K562 (cell line): ENCODE measurements around the gene SLC38A2. TPM values are rescaled to one million over a fixed set of nuclear protein-coding genes. Genes with fewer than 3 reads are reported as not detected.
A peak's percentile ranks its signal among the peaks of the same experiment; 100 is the strongest.

Experiments used
- CBFA2T3 ChIP-seq: fragments of 450-650 bp; IDR thresholded peaks from 2 replicates; pipeline ENCODE4 v1.6.1; 2017
- ELF2 ChIP-seq: fragments of 250-450 bp; sonication (Bioruptor Pico); IDR thresholded peaks from 2 replicates; pipeline ENCODE4 v1.5.0; 2021; ENCODE audit warnings: mild to moderate bottlenecking
- FIP1L1 ChIP-seq: fragments of 200-400 bp; formaldehyde crosslinking; IDR thresholded peaks from 2 replicates; pipeline ENCODE4 v1.6.1; 2018; ENCODE audit warnings: mild to moderate bottlenecking, low read depth, low read length; ENCODE audit not compliant: poor library complexity, severe bottlenecking
- FOXA1 ChIP-seq: fragments of 450-650 bp; IDR thresholded peaks from 2 replicates; pipeline ENCODE4 v1.6.1; 2016; ENCODE audit warnings: mild to moderate bottlenecking, borderline replicate concordance
- HDGF ChIP-seq: fragments of 450-650 bp; IDR thresholded peaks from 2 replicates; pipeline ENCODE4 v1.6.1; 2016
- HLTF ChIP-seq: fragments of 450-650 bp; IDR thresholded peaks from 2 replicates; pipeline ENCODE4 v1.6.1; 2016
- MECOM ChIP-seq: fragments of 250-450 bp; sonication (Bioruptor Pico); IDR thresholded peaks from 2 replicates; pipeline ENCODE4 v1.8.0; 2022; ENCODE audit warnings: inconsistent platforms
- MTA3 ChIP-seq: fragments of 450-650 bp; formaldehyde crosslinking; IDR thresholded peaks from 2 replicates; pipeline ENCODE4 v1.6.1; 2017; ENCODE audit warnings: mild to moderate bottlenecking, borderline replicate concordance
- RFX7 ChIP-seq: fragments of 250-450 bp; sonication (Bioruptor Pico); IDR thresholded peaks from 2 replicates; pipeline ENCODE4 v1.5.1; 2021; ENCODE audit warnings: mild to moderate bottlenecking
- SMARCB1 ChIP-seq: IDR thresholded peaks from 2 replicates; pipeline ENCODE4 v1.6.1; 2011; ENCODE audit warnings: improper control_type of control experiment, low read depth; ENCODE audit not compliant: insufficient read length
- TEAD2 ChIP-seq: fragments of 450-650 bp; IDR thresholded peaks from 2 replicates; pipeline ENCODE4 v1.6.1; 2016; ENCODE audit warnings: missing genetic modification characterization, control low read depth, missing compliant biosample characterization
- TOE1 ChIP-seq, 2 experiments: fragments of 450-650 bp in 1 of 2; sonication (generic) in 1 of 2; formaldehyde crosslinking in 1 of 2; IDR thresholded peaks; 2 replicates each; pipeline versions ENCODE4 v1.7.1 to v1.8.0; 2016 to 2022; ENCODE audit warnings: borderline replicate concordance in 2 of 2, mild to moderate bottlenecking in 2 of 2, antibody characterized with exemption in 1 of 2, inconsistent platforms in 1 of 2, low read depth in 1 of 2, missing genetic modification reagents in 1 of 2, moderate library complexity in 1 of 2
- ZNF75A ChIP-seq: fragments of 450-650 bp; formaldehyde crosslinking; IDR thresholded peaks from 2 replicates; pipeline ENCODE4 v1.4.0; 2020; ENCODE audit warnings: mild to moderate bottlenecking
- ZNF780A ChIP-seq: fragments of 250-450 bp; sonication (Bioruptor Pico); IDR thresholded peaks from 2 replicates; pipeline ENCODE4 v1.5.0; 2021; ENCODE audit warnings: mild to moderate bottlenecking
- polyA plus RNA-seq, 8 experiments: library from polyadenylated mRNA; depleted of rRNA in 4 of 8; stranded (reverse) in 5 of 8; unstranded in 3 of 8; fragments of >200 nt; fragmentation: Nextera tagmentation in 2 of 8; fragmentation: Illumina TruSeq in 1 of 8; extraction: Ambion mirVana in 2 of 8; extraction: Trizol in 1 of 8; gene quantifications; 2 replicates each; pipeline versions ENCODE4 v1.2.1 to v1.2.3, GENCODE V29; 2011 to 2014; ENCODE audit warnings: inconsistent platforms in 1 of 8, missing spikeins in 1 of 8
- total RNA-seq, 7 experiments: library from RNA; depleted of rRNA in 6 of 7; stranded (reverse); fragments of >200 nt in 6 of 7; fragmentation: Illumina TruSeq in 2 of 7; extraction: Trizol in 2 of 7; gene quantifications; 2 replicates each; pipeline versions ENCODE4 v1.2.1 to v1.2.3, GENCODE V29; 2011 to 2021; ENCODE audit warnings: low replicate concordance in 1 of 7
- TF ChIP-seq, protein P1 (sequence below): sonication (generic); formaldehyde crosslinking; IDR thresholded peaks from 2 replicates; pipeline ENCODE4 v1.8.0; 2023; ENCODE audit warnings: missing genetic modification reagents, mild to moderate bottlenecking, borderline replicate concordance
- TF ChIP-seq, protein P2 (sequence below): IDR thresholded peaks from 2 replicates; pipeline ENCODE4 v1.6.1; 2011; ENCODE audit not compliant: insufficient read length; ENCODE audit errors: extremely low read depth
- TF ChIP-seq, protein P3 (sequence below): fragments of 450-650 bp; IDR thresholded peaks from 2 replicates; pipeline ENCODE4 v1.6.1; 2016; ENCODE audit warnings: antibody characterized with exemption
- TF ChIP-seq, protein P4 (sequence below): fragments of 250-450 bp; sonication (Bioruptor Pico); IDR thresholded peaks from 2 replicates; pipeline ENCODE4 v1.8.0; 2021; ENCODE audit warnings: moderate library complexity, mild to moderate bottlenecking, inconsistent platforms

Gene SLC38A2
- total and polyA plus RNA-seq, 9 of the 15 experiments (the other 6 are each of a cell fraction or from before 2014, with no cell fraction given) = 98.7 to 292 (median 143) TPM

DNA sequence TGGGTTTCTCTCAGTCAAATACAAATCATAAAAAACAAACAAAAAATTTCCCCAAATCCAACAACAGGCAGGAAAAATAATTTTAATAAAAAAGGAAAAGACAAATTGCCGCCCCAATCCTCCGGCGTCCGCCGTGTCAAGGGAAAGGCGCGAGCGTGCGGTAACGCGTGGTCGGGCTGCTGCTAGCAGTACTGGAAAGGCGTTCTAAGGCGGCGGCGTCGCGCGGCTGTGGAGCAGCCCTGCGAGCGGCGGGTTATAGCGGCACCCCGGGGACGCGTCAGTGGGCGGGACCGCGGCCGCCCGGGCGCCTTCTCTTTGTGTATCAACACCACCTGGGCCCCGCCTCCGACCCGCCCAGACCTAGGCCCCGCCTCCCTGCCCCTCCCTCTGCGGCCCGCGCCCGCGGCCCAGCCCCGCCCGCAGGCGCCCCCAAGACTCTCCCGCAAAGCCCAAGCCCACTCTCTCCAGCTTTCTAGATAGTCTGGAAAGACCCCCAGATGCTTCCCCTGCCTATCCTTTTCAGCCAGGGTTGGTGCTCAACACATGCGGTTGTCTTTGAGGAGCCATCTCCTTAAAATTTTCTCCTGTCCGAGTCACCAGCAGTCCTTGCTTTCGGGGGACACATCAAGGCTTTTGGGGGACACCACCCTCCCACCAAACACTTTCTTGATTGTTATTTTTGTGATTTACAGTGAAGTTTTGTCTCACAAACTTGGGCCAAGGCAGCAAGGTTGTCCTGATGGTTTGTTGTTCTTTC, at the start of gene SLC38A2 (continued):
- TF ChIP-seq, protein P1, sequence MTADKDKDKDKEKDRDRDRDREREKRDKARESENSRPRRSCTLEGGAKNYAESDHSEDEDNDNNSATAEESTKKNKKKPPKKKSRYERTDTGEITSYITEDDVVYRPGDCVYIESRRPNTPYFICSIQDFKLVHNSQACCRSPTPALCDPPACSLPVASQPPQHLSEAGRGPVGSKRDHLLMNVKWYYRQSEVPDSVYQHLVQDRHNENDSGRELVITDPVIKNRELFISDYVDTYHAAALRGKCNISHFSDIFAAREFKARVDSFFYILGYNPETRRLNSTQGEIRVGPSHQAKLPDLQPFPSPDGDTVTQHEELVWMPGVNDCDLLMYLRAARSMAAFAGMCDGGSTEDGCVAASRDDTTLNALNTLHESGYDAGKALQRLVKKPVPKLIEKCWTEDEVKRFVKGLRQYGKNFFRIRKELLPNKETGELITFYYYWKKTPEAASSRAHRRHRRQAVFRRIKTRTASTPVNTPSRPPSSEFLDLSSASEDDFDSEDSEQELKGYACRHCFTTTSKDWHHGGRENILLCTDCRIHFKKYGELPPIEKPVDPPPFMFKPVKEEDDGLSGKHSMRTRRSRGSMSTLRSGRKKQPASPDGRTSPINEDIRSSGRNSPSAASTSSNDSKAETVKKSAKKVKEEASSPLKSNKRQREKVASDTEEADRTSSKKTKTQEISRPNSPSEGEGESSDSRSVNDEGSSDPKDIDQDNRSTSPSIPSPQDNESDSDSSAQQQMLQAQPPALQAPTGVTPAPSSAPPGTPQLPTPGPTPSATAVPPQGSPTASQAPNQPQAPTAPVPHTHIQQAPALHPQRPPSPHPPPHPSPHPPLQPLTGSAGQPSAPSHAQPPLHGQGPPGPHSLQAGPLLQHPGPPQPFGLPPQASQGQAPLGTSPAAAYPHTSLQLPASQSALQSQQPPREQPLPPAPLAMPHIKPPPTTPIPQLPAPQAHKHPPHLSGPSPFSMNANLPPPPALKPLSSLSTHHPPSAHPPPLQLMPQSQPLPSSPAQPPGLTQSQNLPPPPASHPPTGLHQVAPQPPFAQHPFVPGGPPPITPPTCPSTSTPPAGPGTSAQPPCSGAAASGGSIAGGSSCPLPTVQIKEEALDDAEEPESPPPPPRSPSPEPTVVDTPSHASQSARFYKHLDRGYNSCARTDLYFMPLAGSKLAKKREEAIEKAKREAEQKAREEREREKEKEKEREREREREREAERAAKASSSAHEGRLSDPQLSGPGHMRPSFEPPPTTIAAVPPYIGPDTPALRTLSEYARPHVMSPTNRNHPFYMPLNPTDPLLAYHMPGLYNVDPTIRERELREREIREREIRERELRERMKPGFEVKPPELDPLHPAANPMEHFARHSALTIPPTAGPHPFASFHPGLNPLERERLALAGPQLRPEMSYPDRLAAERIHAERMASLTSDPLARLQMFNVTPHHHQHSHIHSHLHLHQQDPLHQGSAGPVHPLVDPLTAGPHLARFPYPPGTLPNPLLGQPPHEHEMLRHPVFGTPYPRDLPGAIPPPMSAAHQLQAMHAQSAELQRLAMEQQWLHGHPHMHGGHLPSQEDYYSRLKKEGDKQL (CRISPR knock-in tag) = no peak
- TF ChIP-seq MECOM (CRISPR knock-in tag) = no peak
- TF ChIP-seq CBFA2T3 = 0 out of 2 replicates have a peak, but pooled peaks have one; percentile 16
- 0 out of 2 replicates have a peak, but pooled peaks have one; percentile 75 for TF ChIP-seq HLTF
- TF ChIP-seq ZNF780A (CRISPR knock-in tag) = no peak
- TF ChIP-seq TEAD2 (tag) = no peak
- no peak for TF ChIP-seq HDGF
- TF ChIP-seq ELF2 (CRISPR knock-in tag) = no peak
- TF ChIP-seq FOXA1 = no peak
- no peak for TF ChIP-seq ZNF75A
- TF ChIP-seq, protein P2, sequence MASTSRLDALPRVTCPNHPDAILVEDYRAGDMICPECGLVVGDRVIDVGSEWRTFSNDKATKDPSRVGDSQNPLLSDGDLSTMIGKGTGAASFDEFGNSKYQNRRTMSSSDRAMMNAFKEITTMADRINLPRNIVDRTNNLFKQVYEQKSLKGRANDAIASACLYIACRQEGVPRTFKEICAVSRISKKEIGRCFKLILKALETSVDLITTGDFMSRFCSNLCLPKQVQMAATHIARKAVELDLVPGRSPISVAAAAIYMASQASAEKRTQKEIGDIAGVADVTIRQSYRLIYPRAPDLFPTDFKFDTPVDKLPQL = peak; percentile 55
- peak; percentile 79 for TF ChIP-seq MTA3
- no peak for TF ChIP-seq RFX7 (CRISPR knock-in tag)
- peak; percentile 8 for TF ChIP-seq FIP1L1
- 0 out of 2 replicates have a peak, but pooled peaks have one; percentile 42 for TF ChIP-seq TOE1 (IDR thresholded peaks at IDR 0.05; ENCODE audit: borderline replicate concordance)
- TF ChIP-seq TOE1 (CRISPR knock-in tag; IDR thresholded peaks at IDR 0.05; ENCODE audit: borderline replicate concordance, low read depth) = no peak
- TF ChIP-seq, protein P3, sequence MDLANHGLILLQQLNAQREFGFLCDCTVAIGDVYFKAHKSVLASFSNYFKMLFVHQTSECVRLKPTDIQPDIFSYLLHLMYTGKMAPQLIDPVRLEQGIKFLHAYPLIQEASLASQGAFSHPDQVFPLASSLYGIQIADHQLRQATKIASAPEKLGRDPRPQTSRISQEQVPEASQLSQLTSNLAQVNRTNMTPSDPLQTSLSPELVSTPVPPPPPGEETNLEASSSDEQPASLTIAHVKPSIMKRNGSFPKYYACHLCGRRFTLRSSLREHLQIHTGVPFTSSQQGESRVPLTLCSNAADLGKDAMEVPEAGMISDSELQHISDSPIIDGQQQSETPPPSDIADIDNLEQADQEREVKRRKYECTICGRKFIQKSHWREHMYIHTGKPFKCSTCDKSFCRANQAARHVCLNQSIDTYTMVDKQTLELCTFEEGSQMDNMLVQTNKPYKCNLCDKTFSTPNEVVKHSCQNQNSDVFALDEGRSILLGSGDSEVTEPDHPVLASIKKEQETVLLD = no peak
- no peak for TF ChIP-seq SMARCB1
- TF ChIP-seq, protein P4, sequence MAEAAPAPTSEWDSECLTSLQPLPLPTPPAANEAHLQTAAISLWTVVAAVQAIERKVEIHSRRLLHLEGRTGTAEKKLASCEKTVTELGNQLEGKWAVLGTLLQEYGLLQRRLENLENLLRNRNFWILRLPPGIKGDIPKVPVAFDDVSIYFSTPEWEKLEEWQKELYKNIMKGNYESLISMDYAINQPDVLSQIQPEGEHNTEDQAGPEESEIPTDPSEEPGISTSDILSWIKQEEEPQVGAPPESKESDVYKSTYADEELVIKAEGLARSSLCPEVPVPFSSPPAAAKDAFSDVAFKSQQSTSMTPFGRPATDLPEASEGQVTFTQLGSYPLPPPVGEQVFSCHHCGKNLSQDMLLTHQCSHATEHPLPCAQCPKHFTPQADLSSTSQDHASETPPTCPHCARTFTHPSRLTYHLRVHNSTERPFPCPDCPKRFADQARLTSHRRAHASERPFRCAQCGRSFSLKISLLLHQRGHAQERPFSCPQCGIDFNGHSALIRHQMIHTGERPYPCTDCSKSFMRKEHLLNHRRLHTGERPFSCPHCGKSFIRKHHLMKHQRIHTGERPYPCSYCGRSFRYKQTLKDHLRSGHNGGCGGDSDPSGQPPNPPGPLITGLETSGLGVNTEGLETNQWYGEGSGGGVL (CRISPR knock-in tag) = no peak
